NCI-H128 (cell line): ENCODE measurements around the gene FAM228A.

ENCODE experiments used
- DNase-seq: peaks from one replicate; lab custom pipeline; 2025; ENCODE audit not compliant: unreplicated experiment; lab: John Stamatoyannopoulos, UW

The FAM228A gene

DNA sequence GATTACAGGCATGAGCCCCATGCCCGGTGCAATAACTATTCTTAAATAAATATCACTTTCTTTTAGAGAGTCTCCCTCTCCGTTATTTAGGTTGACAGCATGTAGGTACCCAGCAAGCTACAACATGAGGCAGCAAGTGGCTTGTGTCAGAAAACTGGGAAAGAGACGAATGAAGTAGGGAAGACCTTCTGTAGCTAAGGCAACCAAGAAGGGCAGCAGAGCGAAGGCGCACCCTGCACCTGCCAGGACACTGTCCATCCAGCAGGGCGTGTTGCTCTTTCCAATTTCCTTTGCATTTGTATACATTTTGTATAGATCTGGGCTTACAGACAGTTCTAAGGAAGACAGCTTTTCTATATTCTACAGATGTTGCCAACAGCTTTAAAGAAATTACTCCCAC lies 48.1 kb downstream of the FAM228A start:
- DNase-seq = no peak

- DNase-seq = no peak
These were observed 50.8 kb downstream of the FAM228A start for GRCh38 chr2:24225499-24226242.

DNA sequence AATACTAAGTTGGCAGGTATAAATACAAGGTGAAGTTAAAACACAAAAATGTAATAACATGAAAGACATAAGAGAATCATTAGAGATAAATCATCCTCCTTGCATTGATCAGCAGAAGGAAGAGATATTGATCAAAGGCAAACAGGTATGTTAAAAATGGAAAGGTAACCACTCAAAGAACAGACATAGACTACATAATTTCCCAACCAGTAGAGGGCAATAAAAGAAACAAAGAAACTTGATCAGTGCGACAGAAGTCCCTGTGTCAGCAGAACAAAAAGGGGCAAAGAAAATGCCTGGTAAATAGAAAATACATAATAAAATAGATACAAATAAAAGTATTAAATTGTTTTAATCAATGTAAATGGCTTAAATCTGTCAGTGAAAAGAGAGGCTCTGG lies 53.6 kb downstream of the FAM228A start:
- DNase-seq = no peak

DNA sequence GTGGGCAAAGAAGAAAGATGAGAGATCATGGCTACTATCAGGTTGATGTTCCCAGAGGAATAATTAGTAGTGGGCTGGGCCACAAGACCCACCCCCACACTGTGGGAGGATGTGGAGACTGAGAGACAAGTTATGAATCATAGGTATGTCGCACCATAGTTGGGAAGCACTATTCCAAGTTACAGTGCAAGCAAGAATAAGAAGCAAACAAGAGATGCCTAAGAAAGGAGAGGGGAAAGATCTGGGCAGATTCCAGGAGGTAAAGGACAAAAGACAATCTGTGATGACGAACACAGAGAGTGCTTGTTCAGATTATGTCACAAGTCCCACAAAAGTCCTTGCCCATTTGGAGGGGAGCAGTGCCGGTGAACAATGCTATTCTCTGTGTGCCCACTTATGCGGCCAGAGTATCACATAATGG lies 56.6 kb downstream of the FAM228A start:
- DNase-seq = no peak

GRCh38 chr2:24233321-24233720 lies 58.5 kb downstream of the FAM228A start:
- DNase-seq = no peak

- DNase-seq = no peak
These were observed 62.5 kb downstream of the FAM228A start for GRCh38 chr2:24237313-24237712.

GRCh38 chr2:24238158-24238557 lies 63.3 kb downstream of the FAM228A start:
- peak; percentile 38 for DNase-seq

- DNase-seq = no peak
These were observed 64.7 kb downstream of the FAM228A start for GRCh38 chr2:24239553-24239952.
